ENCODE results near the gene KIF26B.

KIF26B gene

DNA sequence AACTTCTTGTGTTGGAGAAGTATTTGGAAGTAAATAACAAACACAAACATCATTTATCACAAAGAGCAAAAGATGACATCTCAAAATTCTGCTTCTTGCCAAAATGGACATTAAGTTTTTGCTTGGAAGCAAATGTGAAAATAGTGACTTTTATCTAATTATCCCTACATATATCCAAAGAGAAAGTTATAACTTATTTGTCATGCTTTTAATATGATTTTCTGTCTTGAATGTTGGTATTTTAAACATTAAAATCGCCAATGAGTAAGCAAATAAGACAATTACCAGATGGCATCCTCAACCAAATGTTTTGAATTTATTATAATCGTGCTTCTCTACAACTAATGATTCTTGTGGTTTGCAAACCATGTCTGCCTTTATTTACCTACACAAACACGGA, 594.3 kb downstream of the KIF26B start:
- H3K27me3 ChIP-seq (ENCODE audit: control insufficient read depth in 5 of 5, insufficient read depth in 4 of 5, low read length in 5 of 5): no peaks in the 10 kb centered on the region

DNA sequence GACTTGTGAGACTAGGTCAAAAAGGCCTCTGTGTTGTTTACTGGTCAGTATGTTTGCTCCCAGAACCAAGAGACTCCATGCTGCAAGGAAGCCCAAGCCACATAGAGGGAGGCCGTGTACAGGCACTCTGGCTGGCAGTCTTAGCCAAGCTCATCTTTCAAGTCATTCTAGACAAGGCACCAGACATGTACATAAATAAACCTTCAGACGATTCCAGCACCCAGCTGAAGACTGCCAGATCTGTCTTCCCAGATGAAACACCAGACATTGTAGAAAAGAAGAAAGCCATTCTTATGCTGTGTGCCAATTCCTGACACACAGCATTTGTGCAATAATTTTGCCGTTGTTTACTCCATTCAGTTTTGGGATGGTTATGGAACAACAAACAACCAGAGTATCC, 595.5 kb downstream of the KIF26B start:
- H3K27me3 ChIP-seq (ENCODE audit: control insufficient read depth in 5 of 5, insufficient read depth in 4 of 5, low read length in 5 of 5): no peaks in the 10 kb centered on the region
- H3K9ac ChIP-seq (ENCODE audit: low read length in 5 of 5): no peak overlapping the region
- peaks cover under 1 to 16% (median 8%) of the 10 kb centered on the region in 5 donors for H3K9me3 ChIP-seq (ENCODE audit: control insufficient read depth in 5 of 5, low read length in 5 of 5)
- H3K4me1 ChIP-seq (ENCODE audit: control insufficient read depth in 5 of 5, insufficient read depth in 5 of 5, low read length in 5 of 5): peaks cover 0 to 3% (median 0%) of the 10 kb centered on the region in 5 donors
- peaks cover 0 to 5% (median 3%) of the 10 kb centered on the region in 5 donors for H3K36me3 ChIP-seq (ENCODE audit: control insufficient read depth in 5 of 5, insufficient read depth in 5 of 5, low read length in 5 of 5)
- no peak overlapping the region for H3K27ac ChIP-seq (ENCODE audit: low read depth, low read length)
- no peak overlapping the region for H3K4me3 ChIP-seq (ENCODE audit: low read depth in 1 of 5, low read length in 5 of 5)

More for the DNA sequence above, 594.3 kb downstream of the KIF26B start:
- Histone ChIP-seq H3K9me3 (ENCODE audit: control insufficient read depth in 5 of 5, low read length in 5 of 5) (peaks cover 0 to 14% (median 6%) of the 10 kb centered on the region in 5 donors), H3K36me3 (ENCODE audit: control insufficient read depth in 5 of 5, insufficient read depth in 5 of 5, low read length in 5 of 5) (peaks cover 0 to 5% (median 3%) of the 10 kb centered on the region in 5 donors), H3K27ac (ENCODE audit: low read depth, low read length) (no peak overlapping the region), H3K4me1 (ENCODE audit: control insufficient read depth in 5 of 5, insufficient read depth in 5 of 5, low read length in 5 of 5) (peaks cover 0 to 3% (median 0%) of the 10 kb centered on the region in 5 donors), H3K4me3 (ENCODE audit: low read depth in 1 of 5, low read length in 5 of 5) (no peak overlapping the region), H3K9ac (ENCODE audit: low read length in 5 of 5) (no peak overlapping the region)

DNA sequence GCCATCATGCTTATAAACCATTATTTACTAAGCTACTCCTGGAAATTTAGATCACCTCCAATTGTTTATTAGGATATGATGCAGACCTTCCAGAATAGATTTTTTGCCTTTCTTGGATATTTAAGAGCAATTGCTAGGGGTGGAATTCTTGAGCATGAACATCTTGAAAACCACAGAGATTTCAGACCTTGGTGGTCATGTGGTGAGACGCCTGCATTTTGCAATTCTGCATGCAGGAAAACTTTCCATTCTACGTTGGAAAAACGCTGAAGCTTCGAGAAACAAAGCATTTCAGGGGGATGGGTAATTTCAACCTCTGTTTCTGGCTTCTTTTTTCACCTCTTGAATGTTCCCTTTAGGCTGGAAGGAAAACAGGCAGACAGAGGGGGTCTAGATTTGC, 596.3 kb downstream of the KIF26B start:
- H3K9me3 ChIP-seq (ENCODE audit: control insufficient read depth in 5 of 5, low read length in 5 of 5): peaks cover 3 to 19% (median 10%) of the 10 kb centered on the region in 5 donors
- H3K4me1 ChIP-seq (ENCODE audit: control insufficient read depth in 5 of 5, insufficient read depth in 5 of 5, low read length in 5 of 5): peaks cover 0 to 3% (median 0%) of the 10 kb centered on the region in 5 donors
- no peaks in the 10 kb centered on the region for H3K27me3 ChIP-seq (ENCODE audit: control insufficient read depth in 5 of 5, insufficient read depth in 4 of 5, low read length in 5 of 5)
- no peak overlapping the region for H3K4me3 ChIP-seq (ENCODE audit: low read depth in 1 of 5, low read length in 5 of 5)
- H3K36me3 ChIP-seq (ENCODE audit: control insufficient read depth in 5 of 5, insufficient read depth in 5 of 5, low read length in 5 of 5): peaks cover 0 to 5% (median 3%) of the 10 kb centered on the region in 5 donors
- H3K9ac ChIP-seq (ENCODE audit: low read length in 5 of 5): no peak overlapping the region
- H3K27ac ChIP-seq (ENCODE audit: low read depth, low read length): no peak overlapping the region

DNA sequence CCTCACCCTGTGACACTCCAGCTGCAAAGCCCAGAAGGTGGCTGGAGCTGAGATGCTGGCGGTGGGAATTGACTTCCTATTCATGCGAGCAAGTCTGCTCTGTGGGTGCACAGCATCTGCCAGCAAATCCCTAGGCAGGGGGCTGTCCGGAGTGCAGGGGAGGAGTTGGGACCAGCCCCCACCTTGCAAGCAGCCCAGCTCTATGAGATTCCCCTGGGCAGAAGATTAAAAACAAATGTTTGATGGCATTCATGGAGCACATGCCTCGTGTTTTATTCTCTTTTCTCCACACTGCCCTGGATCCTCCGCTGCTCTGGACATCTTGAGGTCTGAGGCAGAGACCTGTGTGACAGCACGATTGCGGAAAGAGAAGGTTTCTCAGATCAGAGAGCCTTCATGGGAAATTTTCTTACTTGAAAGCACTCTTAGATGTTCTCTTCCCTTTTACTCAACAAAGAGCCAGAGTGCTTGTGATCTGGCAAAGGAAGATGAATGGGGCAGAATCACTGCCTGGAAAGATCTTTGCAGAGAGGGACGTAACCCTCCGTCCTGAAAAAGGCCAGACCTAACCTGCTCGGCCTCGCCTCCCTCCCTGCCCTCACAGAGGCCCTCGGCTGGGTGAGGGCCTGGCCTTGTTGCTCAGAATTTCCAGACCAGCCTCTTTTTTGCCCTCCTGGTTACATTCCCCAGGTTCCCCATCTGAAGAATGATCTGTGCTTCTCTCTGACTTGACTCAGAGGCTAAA, 597.1 kb downstream of the KIF26B start:
- Histone ChIP-seq H3K36me3 (ENCODE audit: control insufficient read depth in 5 of 5, insufficient read depth in 5 of 5, low read length in 5 of 5) (peaks cover 0 to 5% (median 3%) of the 10 kb centered on the region in 5 donors), H3K27me3 (ENCODE audit: control insufficient read depth in 5 of 5, insufficient read depth in 4 of 5, low read length in 5 of 5) (no peaks in the 10 kb centered on the region), H3K4me1 (ENCODE audit: control insufficient read depth in 5 of 5, insufficient read depth in 5 of 5, low read length in 5 of 5) (peaks cover 0 to 3% (median 0%) of the 10 kb centered on the region in 5 donors), H3K9me3 (ENCODE audit: control insufficient read depth in 5 of 5, low read length in 5 of 5) (peaks cover 3 to 19% (median 8%) of the 10 kb centered on the region in 5 donors), H3K4me3 (ENCODE audit: low read depth in 1 of 5, low read length in 5 of 5) (no peak overlapping the region), H3K9ac (ENCODE audit: low read length in 5 of 5) (no peak overlapping the region), H3K27ac (ENCODE audit: low read depth, low read length) (no peak overlapping the region)

DNA sequence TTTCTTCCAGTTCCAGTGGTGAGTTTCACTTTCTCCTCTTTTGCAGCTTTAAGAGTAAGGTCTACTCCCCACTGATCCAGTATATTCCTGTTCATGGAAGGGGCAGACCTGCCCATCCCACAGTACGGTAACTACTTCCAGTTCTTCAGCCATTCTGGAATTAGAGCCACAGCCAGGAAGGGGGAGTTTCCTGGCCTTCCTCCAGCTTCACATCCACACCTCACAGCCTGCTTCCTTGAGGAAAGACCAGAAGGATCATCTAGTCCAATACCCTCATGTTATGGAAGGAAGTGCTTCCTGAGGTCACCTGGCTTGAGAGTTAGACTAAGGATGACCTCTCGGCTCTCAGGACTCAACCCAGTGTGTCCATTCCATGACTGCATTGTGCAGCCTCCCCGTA, 597.8 kb downstream of the KIF26B start:
- Histone ChIP-seq H3K36me3 (ENCODE audit: control insufficient read depth in 5 of 5, insufficient read depth in 5 of 5, low read length in 5 of 5) (peaks cover 0 to 5% (median 3%) of the 10 kb centered on the region in 5 donors), H3K9ac (ENCODE audit: low read length in 5 of 5) (no peak overlapping the region), H3K27me3 (ENCODE audit: control insufficient read depth in 5 of 5, insufficient read depth in 4 of 5, low read length in 5 of 5) (no peaks in the 10 kb centered on the region), H3K4me3 (ENCODE audit: low read depth in 1 of 5, low read length in 5 of 5) (no peak overlapping the region), H3K9me3 (ENCODE audit: control insufficient read depth in 5 of 5, low read length in 5 of 5) (peaks cover 3 to 19% (median 10%) of the 10 kb centered on the region in 5 donors), H3K27ac (ENCODE audit: low read depth, low read length) (no peak overlapping the region), H3K4me1 (ENCODE audit: control insufficient read depth in 5 of 5, insufficient read depth in 5 of 5, low read length in 5 of 5) (peaks cover 0 to 3% (median 0%) of the 10 kb centered on the region in 5 donors)

DNA sequence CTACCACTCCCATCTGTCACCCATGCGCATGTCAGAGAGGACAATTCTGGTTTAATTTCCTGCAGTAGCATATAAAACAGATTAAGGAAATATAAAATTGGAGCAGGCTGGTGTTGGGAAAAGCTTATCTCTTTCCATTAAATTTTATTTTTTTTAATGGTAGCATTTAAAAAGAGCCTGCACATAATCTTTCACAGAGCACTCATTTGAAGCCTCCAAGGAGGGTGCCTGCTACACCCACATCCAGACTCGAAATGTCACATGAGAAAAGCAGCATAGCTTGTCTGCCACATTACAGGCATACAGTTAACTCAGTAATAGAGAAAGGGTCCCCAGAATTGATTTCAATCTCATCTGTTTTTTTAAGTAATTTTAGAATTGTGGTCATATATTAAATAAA, 599.0 kb downstream of the KIF26B start:
- H3K27me3 ChIP-seq (ENCODE audit: control insufficient read depth in 5 of 5, insufficient read depth in 4 of 5, low read length in 5 of 5): no peaks in the 10 kb centered on the region
- H3K9ac ChIP-seq (ENCODE audit: low read length in 5 of 5): no peak overlapping the region
- H3K9me3 ChIP-seq (ENCODE audit: control insufficient read depth in 5 of 5, low read length in 5 of 5): peaks cover 3 to 16% (median 10%) of the 10 kb centered on the region in 5 donors
- H3K36me3 ChIP-seq (ENCODE audit: control insufficient read depth in 5 of 5, insufficient read depth in 5 of 5, low read length in 5 of 5): peaks cover 0 to 3% (median 0%) of the 10 kb centered on the region in 5 donors
- peaks cover 0 to 3% (median 0%) of the 10 kb centered on the region in 5 donors for H3K4me1 ChIP-seq (ENCODE audit: control insufficient read depth in 5 of 5, insufficient read depth in 5 of 5, low read length in 5 of 5)
- no peak overlapping the region for H3K27ac ChIP-seq (ENCODE audit: low read depth, low read length)
- no peak overlapping the region for H3K4me3 ChIP-seq (ENCODE audit: low read depth in 1 of 5, low read length in 5 of 5)

DNA sequence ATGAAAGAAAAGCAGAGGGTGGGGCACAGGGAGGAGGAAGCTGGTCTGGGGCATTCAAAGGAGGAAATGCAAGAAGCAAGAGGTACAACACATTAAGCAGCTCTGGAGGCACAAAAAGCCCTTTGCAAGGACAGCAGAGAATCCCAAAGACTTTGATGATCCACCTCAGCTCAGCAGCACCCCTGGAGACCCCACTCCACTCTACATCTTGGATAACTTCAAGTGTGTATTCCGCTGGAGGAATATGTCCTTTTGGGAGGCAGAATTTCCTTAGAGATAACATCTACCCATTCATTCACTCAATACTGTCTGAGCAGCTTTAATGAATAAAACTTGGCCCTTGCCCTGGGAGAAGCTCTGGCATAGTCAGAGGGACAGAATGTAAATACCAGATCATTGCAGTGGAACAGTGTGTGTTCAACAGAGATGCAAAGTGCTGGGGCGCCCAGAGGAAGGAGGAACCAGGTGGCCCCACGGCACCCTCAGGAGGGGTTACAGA, 599.7 kb downstream of the KIF26B start:
- Histone ChIP-seq H3K27me3 (ENCODE audit: control insufficient read depth in 5 of 5, insufficient read depth in 4 of 5, low read length in 5 of 5) (no peaks in the 10 kb centered on the region), H3K36me3 (ENCODE audit: control insufficient read depth in 5 of 5, insufficient read depth in 5 of 5, low read length in 5 of 5) (no peaks in the 10 kb centered on the region), H3K9me3 (ENCODE audit: control insufficient read depth in 5 of 5, low read length in 5 of 5) (peaks cover 3 to 15% (median 10%) of the 10 kb centered on the region in 5 donors), H3K4me3 (ENCODE audit: low read depth in 1 of 5, low read length in 5 of 5) (no peak overlapping the region), H3K4me1 (ENCODE audit: control insufficient read depth in 5 of 5, insufficient read depth in 5 of 5, low read length in 5 of 5) (peaks cover 0 to 3% (median 0%) of the 10 kb centered on the region in 5 donors), H3K27ac (ENCODE audit: low read depth, low read length) (no peak overlapping the region), H3K9ac (ENCODE audit: low read length in 5 of 5) (no peak overlapping the region)
